ENCODE results near the gene SYNPO. TPM values are rescaled to one million over a fixed set of nuclear protein-coding genes. Genes with fewer than 3 reads are reported as not detected.

SYNPO gene
- total RNA-seq, 1 donor from 2014 or later: 11.7 TPM

DNA sequence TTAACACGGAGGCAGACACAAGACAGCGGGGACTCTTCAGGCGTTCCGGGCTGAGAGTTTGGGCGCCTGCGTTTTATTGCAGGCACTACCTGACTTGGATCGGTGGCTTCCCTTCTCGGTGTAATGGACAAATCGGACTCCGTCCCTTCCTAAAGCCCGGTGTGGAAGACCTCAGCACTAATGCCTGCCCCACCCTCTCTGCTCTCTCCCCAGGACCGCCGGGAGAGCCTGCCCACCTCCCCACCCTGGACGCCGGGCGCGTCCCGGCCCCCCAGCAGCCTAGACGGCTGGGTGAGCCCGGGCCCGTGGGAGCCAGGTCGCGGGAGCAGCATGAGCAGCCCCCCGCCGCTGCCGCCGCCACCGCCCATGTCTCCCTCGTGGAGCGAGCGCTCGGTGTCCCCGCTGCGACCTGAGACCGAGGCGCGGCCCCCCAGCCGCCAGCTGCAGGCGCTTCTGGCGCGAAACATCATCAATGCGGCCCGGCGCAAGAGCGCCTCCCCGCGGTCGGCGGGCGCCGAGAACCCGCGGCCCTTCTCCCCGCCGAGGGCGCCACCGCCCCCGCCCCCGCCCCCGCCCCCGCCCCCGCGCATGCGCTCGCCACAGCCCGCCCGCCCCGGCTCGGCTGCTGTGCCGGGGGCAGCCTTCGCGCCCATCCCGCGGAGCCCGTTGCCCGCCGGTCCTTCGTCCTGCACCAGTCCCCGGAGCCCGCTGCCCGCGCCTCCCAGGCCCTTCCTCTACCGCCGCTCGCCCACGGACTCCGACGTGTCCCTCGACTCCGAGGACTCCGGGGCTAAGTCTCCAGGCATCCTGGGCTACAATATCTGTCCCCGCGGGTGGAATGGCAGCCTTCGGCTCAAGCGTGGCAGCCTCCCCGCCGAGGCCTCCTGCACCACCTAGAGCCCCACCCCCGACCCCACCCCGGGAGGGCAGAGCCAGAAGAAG, 16.0 kb downstream of the SYNPO start:
- no peak for DNase-seq (ENCODE audit: low read depth, low spot score)

DNA sequence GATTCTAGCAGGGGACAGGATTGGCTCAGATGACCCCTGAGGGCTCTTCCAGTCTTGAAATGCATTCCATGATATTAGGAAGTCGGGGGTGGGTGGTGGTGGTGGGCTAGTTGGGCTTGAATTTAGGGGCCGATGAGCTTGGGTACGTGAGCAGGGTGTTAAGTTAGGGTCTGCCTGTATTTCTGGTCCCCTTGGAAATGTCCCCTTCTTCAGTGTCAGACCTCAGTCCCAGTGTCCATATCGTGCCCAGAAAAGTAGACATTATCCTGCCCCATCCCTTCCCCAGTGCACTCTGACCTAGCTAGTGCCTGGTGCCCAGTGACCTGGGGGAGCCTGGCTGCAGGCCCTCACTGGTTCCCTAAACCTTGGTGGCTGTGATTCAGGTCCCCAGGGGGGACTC, 17.7 kb downstream of the SYNPO start:
- no peak for DNase-seq (ENCODE audit: low read depth, low spot score)

DNA sequence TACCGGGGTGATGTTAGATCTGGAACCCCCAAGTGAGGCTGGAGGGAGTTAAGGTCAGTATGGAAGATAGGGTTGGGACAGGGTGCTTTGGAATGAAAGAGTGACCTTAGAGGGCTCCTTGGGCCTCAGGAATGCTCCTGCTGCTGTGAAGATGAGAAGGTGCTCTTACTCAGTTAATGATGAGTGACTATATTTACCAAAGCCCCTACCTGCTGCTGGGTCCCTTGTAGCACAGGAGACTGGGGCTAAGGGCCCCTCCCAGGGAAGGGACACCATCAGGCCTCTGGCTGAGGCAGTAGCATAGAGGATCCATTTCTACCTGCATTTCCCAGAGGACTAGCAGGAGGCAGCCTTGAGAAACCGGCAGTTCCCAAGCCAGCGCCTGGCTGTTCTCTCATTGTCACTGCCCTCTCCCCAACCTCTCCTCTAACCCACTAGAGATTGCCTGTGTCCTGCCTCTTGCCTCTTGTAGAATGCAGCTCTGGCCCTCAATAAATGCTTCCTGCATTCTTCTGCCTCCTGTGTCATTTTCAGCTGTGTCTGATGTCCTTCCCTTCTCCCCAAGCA, 18.3 kb downstream of the SYNPO start:
- no peak for DNase-seq (ENCODE audit: low read depth, low spot score)

DNA sequence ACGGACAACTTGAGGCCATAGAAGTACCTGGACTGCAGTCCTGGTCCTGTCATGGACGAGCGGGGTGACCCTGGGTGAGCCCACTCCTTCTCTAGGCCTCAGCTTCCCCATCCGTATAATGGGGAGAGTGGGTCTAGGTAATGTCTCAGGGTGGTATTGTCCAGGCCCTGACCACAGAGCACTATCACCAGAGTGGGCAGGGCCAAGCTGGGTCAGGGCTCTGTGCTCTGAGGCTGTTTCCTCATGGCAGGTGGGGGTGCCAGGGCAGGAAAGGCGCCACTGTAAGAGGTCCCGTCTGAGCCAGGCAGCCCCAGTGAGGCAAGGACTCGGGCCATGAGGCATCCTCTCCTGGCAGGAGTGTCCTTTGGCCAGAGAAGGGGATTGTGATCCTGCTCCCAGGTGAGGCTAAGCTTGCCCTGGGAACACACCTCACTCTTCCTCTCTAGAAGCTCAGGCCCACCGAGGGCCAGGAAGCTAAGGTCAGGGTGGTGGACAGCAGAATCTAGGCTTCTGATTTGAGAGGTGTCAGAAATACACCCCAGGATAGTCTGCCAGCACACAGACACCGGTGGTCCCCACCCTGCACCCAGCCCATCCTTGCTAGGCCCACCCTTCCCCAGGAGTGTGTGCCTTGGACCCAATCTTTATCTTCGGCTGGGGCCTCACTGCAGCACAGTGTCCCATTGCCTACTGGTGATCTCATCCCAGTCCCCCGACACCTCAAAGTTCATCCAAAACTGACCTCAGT, 19.1 kb downstream of the SYNPO start:
- DNase-seq (ENCODE audit: low read depth, low spot score): no peak

DNA sequence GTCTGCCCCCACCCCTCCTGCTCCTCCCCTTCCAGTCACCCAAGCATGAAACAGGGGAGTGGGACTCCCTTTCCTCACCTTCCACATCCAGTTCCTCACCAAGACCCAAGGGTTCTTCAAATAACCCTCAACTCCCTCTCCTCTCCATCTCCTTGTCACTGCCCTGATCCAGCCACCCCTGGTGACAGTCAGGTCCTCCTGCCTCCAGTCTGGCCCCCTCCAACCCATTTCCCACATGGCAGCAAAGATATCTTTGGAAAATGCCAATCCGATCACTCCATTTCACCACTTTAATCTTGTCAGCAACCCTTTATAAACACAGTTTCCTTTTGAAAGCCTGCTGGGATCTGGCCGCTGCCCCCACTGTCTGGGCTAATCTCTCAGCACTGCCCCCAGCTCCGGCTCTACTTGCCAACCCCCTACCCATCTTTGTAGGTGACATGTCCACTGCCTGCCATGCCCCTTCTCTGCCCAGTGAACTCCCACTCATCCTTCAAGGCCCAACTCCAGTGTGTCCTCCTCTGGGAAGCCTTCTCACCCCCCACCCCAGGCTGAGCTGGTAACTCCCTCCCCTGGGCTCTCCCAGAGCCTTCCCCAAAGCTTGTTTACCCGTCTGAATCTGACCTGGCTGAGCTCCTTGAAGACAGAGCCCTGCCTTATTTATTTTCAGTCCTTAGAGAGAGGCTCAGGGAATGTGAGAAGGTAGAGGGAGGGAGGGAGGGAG, 19.8 kb downstream of the SYNPO start:
- no peak for DNase-seq (ENCODE audit: low read depth, low spot score)

DNA sequence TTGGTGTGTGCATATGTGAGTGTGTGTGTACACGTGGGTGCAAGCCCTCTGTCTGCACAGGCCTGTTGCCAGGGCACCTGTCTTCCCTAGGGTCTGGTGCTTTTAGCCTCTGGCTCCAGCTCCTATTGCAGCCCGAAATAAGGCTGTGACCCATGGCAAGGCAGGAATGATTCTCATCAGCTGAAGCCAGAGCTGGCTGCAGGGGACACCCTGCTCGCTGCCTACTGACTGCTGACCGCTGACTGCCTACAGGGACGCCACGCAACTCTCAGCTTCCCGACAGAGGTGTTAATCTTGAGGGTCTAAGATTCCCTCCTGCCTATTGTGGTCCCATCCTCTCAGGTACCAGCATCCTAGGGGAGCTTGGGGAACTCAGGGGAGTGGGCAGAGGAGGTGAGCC, 20.6 kb downstream of the SYNPO start, which contains the start of gene MYOZ3:
TSS of gene MYOZ3 (plus strand) at position 166 of the 400 bp plus-strand sequence. CDS start 1,691 bp downstream, outside the sequence.
- no peak for DNase-seq (ENCODE audit: low read depth, low spot score)

DNA sequence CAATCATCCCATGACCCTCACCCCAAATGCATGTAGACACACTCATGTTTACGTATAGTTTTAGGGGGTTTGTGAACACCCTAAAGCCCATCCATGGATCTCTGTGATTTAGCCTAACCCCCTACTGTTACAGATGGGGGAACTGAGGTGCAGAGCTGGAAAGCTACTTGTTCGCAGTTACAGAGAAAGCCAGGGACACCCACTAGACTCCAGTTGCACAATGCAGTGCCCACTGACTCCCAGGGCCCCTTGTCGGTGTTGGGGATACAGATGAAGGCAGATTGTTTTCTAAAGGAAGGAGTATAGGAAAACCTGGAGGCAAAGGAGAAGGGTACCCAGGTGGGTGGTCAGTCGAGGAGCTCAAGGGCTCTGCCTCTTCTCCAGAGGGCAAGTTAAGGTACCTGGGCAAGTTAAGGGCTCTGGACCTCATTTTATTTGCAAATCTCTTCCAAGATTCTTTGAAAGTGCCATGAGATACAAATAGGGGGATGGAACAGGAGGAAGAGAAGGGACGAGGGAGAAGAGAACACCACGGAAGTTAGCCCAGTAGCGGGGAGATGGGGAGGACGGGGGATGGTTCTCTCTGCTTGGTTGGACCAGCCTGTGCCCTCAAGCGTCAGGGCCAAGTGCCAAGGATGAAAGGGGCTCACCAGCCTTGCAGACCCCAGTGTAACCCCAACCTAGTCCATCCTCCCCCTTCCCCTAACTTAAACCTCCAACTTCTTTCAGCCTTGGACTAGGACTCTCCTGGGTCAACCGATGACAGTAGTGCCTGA, 21.5 kb downstream of the SYNPO start:
- no peak for DNase-seq (ENCODE audit: low read depth, low spot score)

DNA sequence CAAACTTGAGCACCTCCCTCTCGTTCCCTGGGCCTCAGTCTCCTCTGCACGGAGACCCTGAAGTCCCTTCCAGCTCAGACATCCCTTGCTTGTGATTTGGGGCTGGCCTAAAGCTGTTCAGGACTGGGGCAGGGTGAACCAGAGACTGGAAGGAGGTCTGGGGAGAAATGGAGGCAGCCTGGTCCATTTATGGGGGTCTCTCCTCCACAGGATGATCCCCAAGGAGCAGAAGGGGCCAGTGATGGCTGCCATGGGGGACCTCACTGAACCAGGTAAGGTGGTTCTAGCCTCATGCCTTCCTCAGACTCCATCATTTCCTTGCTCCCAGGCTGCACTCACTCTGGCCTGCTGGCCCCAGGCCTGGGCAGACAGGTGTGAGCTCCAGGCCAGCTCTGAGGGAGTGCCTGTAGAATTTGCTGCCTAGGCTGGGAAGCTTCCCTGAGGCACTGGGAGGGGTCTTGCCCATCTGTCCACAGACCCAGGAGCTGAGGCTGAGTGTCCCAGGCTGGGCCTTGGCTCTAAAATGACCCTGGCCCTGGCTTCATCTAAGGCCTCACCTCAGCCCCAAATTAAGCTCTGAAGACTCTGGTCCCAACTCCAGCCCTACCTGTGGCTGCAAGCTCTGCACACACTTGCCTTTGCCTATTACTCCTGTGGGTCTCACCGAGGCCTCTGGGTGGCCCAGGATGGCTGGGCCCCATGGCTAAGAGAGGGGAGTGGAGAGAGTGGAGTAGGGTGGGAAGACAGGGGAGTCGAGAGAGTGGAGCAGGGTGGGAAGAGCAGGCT, 22.5 kb downstream of the SYNPO start:
- no peak for DNase-seq (ENCODE audit: low read depth, low spot score)

DNA sequence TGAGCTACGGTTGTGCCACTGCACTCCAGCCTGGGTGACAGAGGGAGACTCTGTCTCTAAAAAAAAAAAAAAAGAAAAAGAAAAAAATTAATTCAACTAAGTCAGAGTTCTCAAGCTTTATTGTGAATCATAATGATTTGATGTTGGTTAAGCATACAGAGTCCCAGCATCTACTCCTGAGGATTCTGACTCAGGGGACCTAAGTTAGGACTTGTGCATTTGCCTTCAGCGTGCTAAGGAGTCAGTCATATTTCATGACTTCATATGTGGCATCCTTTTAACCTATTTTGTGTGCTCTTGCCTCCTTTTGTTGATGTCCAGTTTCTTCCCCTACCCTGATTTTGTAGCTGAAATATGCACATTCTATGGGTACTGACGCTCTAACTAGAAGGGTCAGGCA, 23.5 kb downstream of the SYNPO start:
- no peak for DNase-seq (ENCODE audit: low read depth, low spot score)

DNA sequence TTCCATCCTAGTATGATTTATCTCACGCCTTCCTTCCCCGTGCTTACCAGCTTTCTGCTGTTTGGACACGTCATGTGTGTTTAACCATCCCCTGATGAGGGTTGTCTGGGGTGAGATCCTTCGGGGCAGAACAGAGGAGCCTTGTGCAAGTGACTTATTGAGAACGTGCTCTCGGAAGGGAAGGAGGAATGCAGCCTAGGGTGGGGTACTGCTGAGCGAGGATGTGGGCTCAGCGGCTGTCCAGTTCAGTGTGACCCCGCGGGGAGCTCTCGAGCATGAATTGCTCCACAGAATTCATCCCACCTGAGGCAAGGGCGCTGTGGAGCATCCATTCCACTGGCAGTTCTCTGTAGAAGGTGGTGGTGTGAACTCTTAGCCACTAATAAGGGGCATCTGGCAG, 24.6 kb downstream of the SYNPO start:
- no peak for DNase-seq (ENCODE audit: low read depth, low spot score)

DNA sequence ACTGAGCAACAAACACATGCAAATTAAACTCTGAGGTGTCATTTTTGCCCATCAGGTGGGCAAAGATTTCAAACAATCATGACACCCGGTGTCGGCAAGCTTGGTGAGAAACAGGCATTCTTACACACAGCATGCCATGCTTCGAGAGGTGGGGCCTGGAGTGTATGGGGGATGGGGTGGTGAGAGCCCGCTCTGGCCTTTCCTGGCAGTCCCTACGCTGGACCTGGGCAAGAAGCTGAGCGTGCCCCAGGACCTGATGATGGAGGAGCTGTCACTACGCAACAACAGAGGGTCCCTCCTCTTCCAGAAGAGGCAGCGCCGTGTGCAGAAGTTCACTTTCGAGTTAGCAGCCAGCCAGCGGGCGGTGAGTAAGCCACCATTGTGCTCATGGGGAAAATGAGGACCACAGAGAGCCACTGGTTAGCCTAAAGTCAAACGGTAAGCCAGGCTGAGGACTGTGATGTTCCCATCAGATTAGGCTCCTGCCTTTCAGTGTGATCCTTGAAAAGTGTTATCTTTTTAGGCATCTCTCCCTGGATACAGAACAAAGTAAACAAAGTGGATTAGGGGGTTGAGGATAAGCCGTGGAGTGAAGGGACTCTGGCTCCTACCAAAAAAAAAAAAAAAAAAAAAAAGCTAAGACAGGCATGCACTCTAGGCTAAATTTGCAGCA, 30.0 kb downstream of the SYNPO start:
- DNase-seq (ENCODE audit: low read depth, low spot score): no peak

DNA sequence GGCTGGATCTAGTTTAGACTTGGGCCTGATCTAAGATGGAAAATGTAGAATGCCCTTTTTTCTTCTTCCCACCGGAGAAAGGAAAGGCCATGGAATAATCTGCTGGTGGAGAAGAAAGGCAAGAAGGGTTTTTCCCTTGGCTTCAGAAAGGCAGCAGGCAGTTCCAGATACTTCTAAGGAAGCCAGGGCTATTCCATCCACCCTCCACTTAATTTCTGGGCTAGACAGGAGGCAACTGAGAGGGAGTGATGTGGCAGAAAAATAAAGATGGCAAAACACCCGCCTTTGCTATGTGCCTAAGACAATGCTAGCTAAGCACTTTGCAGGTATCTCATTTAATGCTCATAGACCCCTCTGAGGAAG, 30.5 kb downstream of the SYNPO start:
- no peak for DNase-seq (ENCODE audit: low read depth, low spot score)

DNA sequence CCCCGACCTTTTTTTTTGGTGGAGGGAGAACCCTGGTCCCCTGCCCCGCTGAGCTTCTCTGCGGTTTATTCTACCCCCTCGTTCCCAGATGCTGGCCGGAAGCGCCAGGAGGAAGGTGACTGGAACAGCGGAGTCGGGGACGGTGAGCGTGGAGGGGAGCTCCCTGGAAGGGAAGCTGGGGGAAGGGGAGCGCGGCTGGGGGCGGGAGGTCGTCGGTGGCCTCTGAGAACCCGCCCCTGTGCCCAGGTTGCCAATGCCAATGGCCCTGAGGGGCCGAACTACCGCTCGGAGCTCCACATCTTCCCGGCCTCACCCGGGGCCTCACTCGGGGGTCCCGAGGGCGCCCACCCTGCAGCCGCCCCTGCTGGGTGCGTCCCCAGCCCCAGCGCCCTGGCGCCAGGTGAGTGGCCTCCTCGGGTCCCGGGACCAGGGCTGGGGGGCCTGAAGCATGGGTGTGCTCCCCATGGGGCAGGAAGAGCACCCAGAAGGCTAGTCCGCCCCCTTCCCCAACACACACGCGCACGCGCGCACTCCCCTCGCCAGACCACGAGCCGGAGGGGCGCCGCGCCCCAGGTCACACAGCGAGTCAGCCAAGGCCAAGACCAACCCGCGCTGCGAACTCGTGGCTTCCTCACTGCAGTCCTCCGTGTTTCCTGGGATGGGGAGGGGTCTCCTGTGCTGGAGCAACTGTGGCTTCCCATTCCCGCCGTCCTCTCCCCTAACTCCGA, 31.2 kb downstream of the SYNPO start:
- no peak for DNase-seq (ENCODE audit: low read depth, low spot score)

DNA sequence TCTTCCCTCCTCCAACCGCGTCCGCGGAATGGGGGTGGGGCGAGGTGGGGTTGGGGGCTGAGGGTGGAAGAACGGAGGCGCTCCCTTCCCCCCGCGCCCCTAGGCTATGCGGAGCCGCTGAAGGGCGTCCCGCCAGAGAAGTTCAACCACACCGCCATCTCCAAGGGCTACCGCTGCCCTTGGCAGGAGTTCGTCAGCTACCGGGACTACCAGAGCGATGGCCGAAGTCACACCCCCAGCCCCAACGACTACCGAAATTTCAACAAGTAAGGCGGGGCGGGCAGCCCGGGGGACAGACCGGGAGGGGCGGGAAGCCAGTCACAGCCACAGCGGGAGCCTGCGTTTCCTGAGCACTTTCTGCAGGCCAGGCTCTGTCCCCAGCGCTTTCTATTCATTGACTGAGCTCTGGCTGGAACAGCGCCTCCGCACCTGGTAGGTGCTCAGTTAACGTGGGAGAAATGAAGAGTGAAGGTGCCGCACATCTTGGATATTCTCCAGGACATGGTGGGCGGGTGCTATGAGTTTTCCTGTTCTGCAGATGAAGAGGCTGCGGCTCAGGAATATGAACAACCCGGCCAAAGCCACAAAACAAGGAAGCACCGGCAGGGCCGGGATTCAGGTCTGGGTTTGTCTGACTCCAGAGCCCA, 31.9 kb downstream of the SYNPO start:
- no peak for DNase-seq (ENCODE audit: low read depth, low spot score)

DNA sequence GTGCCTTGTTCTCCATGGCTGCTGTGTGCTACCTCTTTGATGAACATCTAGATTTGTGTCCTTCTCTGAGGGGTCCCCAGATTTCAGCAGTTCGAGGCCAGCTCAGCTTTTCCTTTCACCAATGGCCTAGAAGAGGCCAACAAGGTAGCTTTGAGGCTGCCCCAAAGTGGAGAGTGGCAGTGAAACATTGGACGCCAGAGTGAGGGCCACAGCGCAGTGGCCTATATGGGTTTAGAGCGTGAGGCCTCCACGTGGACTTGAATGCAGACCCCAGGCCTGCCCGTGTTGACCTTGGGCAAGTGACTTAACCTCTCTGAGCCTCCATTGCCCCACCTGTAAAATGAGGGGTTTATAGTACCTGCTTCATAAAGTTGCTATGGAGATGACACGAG, 32.4 kb downstream of the SYNPO start:
- no peak for DNase-seq (ENCODE audit: low read depth, low spot score)

DNA sequence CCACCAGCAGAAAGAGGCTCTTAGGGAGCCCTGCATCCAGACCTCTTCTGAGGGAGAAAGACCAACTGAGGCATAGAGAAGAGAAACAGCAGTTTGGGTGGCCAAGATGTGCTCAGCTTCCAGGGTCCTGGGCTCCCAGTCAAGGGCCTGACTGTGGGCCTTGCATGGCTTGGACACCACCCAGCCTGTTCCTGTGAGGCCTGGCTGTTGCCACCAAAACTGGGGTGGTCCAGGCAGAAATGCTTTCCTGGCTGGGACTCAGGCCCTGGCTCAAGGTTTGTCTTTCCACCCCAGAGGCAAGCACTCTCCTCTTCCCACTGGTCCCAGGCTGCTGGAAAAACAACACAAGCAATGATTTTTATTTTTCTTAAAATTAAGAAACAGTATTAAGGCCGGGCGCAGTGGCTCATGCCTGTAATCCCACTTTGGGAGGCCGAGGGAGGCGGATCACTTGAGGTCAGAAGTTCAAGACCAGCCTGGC, 33.9 kb downstream of the SYNPO start:
- DNase-seq (ENCODE audit: low read depth, low spot score): no peak

DNA sequence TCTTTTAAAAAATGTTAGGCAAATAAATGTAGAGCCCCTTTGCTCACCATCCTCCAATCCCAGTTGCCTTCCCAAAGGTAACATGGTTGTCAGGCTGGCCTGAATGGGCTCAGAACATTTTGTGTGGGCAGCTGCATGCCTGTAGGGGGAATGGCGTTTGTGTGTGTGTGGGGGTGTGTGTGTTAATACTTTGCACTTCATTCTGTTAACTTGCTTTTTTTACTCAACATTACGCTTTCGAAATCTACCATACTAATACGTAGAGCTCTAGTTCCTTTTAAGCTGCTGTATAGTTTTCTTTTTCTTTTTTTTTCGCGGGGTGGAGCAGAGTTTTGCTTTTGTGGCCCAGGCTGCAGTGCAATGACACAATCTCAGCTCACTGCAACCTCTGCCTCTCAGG, 34.6 kb downstream of the SYNPO start:
- DNase-seq (ENCODE audit: low read depth, low spot score): no peak

DNA sequence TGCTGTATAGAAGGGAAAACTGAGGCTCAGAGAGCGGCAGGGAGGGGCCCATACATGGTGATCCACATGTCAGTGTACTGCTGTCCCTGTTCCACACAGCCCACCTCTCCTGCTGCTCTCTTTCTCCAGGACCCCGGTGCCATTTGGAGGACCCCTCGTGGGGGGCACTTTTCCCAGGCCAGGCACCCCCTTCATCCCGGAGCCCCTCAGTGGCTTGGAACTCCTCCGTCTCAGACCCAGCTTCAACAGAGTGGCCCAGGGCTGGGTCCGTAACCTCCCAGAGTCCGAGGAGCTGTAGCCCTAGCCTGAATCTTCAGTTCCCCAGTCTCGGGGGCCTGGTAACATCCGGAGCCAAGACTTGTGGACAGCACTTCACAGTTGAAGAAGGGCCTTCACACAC, 36.1 kb downstream of the SYNPO start:
- no peak for DNase-seq (ENCODE audit: low read depth, low spot score)
